COLO829 (cell line): Measurements from ENCODE around the gene VEGFA.

Experiments
- DNase-seq: peaks from one replicate; pipeline ENCODE4 v3.0.0; 2012; ENCODE audit warnings: low spot score

VEGFA gene

DNA sequence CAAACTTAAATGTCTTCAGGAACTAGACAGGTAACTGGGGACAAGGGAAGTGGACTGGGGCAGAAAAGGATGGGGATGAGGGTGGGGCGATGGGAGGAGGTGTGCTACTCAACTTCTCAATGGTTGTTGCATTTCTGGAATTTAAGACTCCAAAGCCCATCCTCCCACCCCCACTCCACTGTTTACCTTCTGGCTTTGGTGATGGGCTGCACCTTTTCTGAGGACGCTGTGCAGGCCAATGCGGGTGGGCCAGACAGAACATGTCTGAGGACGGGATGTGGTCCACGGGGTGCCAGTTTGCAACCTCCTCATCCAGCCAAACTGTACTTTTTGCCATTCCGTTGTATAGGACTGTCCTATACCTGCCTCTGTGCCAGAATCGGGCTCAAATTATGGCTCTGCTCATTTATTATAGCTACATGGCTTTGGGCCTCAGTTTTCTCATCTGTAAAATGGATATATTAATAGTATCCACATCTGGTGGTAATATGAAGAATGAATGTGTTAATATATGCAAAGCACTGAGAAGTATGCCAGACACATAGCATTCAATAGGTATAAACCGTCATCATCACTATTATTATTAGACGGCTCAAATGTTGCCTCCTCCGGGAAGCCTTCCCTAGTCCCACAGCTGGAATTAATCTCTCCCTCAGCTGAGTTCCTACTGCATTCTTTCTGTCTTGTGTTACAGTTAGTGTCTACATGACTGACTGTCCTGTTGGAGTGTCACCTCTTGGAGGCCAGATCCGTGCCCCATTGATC is 31.0 kb upstream of the VEGFA start:
- no peak for DNase-seq

GRCh38 chr6:43739642-43740091 is 30.3 kb upstream of the VEGFA start:
- DNase-seq, result no peak

GRCh38 chr6:43740321-43740960 is 29.6 kb upstream of the VEGFA start:
- DNase-seq, result no peak

- no peak for DNase-seq
Observed at GRCh38 chr6:43740961-43741764, 28.8 kb upstream of the VEGFA start.

DNA sequence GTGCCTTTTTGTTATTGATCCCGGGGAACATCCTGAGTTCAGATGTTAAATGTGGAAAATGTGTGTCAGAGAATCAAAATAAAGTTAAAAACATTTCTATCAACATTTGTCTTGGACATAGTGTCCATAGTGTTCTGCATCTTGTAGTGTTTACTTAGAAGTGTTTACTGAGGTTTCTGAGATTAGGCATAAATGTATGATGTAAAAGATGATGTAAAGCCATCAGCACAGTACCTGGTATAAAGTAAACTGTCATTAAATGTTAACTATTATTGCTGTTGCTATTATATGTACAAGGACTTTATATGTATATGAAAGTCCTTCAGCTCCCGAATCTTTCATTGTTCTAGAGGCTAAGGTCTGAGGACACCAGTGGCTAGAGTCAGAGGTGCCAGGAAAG is 28.2 kb upstream of the VEGFA start:
- no peak for DNase-seq

GRCh38 chr6:43742285-43742684 is 27.7 kb upstream of the VEGFA start:
- DNase-seq, result no peak

DNA sequence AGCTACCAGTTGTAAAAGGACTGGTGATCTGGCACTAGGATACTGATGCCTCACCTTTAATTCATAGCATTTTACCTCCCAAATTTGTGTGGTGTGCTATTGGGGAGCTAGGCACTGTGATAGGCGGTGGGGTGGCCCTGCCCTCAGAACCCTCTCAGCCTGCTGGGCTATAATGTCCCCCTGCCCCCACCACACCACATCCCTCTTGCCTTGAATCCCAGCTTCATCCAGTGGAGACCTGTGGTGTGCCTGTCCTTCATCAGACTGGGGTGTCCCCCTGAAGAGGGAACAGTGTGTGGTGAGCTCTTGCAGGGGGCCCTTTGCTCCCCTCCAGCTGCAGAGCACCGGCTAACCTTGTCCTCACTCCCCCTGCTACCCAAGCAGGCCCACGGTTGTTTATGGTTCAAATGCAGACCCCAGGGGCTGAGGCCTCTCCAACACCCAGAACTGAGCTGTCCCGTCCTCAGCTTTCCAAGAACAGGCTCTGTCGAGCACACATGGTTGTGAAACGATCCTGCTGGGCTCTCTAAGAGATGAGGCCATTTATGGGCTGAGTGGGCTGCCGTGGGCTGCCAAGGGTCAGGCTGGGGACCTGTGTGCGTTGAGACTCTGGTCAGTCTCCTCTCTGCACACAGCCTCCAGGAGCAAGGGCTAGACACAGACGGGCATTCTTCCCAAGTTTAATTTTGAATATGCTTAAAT is 26.9 kb upstream of the VEGFA start:
- no peak for DNase-seq

DNA sequence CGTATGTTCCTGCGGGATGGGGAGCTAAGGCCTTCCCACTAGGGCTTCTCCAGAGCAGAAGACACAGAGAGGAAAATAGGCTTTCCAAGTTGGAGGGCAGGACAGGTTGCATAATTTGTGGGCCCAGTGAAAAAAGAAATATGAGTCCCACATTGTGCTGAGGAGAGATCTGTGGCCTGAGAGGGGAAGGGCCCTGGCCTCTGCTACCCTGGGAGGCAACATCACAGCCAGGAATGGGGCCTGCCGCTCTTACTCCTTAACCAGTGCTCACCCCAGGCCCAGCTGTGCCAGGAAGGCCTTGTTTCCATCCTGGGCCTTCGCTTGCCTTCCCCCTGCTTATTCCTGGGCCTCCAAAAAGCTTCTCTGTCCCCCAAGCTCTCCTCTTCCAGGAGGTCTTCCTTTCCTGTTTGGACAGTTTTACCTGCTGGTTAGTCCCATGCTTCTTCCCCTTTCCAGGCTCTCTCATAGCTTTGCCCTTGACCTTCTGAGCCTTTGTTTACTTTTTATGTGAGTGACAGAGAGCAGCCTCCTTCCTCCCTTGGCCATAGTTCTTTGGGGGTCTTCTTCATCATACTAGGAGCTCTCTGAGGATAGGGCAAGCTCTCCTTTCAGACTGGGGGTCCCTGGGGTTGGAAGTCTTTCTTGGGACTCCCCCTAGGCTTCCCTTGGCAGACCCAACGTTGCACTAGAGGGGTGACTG is 26.2 kb upstream of the VEGFA start:
- no peak for DNase-seq

- no peak for DNase-seq
Observed at GRCh38 chr6:43744491-43744890, 25.5 kb upstream of the VEGFA start.

DNA sequence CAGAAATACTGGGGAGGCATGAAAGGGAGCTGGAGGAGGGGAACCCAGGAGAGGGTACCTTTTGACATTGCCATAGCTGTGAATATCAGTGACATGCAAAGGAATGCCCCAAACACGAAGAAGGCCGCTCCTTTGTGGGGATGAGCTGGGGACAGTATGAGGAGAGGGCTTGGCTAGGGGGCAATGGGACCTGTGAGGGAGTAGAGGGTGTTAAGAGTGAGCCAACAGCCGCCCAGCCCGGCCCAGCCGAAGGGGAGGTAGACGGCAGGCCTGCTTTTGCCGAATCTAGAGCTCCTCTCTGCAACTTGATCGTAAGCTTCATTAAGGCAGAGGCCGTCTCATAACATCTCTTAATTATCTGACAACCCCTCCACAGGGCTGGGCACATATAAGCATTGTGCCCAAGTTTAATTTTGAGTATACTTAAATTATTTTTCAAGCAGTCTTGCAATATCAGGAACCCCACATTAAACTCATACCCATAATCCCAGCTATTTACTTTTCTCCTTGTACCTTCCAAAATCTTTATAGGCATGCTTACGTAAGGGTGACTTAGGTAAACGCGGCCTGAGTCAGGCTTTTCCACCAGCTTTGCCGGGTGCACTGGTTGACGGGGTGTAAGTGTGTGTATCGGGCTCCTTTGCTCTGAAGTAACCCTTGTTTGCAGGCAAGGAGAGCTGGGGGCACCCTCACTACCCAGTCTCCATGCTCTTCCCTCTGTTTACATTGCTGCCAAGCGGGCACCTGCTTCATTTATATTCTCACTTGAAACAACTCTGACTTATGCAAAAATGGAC is 24.9 kb upstream of the VEGFA start:
- DNase-seq, result no peak

- DNase-seq, result no peak
Observed at GRCh38 chr6:43746071-43746470, 23.9 kb upstream of the VEGFA start.

DNA sequence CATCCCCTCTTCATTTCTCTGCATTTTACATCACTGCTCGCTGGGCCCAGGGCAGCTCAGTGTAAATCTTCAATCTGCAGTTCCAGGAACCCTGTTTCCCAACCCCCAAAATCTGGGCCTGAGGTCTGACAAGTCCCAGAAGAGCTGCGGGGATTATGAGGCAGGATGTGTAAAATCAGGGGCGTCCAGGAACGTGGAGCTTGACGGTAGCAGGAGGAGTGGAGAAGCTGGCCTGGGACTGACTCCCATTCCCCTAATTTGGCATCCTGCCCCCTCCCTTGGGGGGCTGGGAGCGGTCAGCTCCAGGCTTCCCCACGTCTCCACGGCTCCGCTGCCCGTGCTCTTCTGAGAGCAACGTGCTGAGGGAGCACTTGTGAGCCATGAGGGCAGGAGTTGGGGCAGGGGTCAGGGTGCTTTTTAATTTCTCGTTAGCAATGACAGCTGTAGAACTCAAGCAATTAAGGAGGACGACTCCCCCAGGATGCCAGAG is 23.4 kb upstream of the VEGFA start:
- DNase-seq, result no peak

- no peak for DNase-seq
Observed at GRCh38 chr6:43747784-43748183, 22.2 kb upstream of the VEGFA start.

GRCh38 chr6:43748765-43749164 is 21.2 kb upstream of the VEGFA start:
- DNase-seq, result no peak

- no peak for DNase-seq
Observed at GRCh38 chr6:43749461-43749860, 20.6 kb upstream of the VEGFA start.

DNA sequence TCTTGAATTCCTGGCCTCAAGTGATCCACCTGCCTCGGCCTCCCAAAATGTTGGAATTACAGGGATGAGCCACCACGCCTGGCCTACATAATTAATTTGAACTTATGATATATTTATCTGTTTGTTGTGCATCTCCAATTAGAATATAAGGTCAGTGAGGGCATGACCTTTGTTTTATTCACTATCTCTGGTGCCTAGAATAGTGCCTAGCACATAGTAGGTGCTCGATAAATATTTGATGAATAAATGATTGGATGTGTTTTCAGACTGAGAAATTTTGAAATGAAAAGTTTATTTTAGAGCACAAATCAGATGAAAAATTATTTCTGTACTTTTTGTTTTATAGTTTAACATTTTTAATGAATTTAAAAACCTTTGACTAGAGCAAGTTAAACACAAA is 19.4 kb upstream of the VEGFA start:
- DNase-seq, result no peak

GRCh38 chr6:43753570-43754183 is 16.3 kb upstream of the VEGFA start:
- DNase-seq, result no peak

DNA sequence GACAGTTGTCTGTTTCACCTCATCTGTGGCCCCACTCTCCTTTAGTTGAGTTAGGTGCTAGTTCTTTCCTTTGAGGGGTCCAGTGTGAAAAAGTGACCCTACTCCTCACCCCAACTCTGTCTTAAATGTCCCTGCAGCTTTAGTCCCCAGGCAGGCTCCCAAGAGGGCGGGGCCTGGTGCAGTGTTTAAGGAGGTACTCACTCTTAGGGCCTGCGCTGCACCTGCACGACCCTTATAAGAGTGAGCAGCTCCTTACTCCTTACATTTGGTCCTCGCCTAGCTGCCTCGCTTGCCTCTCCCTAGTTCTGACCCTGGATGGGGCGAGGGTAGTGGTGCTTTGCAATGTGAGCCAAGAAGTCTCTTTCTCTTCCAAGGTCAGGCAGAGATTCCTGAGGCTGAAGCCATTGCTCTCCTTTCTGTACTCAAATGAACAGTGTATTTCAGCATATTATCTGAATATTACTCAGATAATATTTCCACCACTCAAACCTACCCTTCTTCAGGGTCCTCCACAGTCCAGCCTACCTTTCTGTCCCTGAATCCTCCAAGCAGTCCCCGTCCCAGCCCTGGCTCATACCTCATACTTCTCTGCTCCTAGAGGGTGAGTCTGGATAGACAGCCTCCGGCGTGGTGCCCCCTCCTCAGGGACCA is 11.9 kb upstream of the VEGFA start:
- DNase-seq, result no peak

DNA sequence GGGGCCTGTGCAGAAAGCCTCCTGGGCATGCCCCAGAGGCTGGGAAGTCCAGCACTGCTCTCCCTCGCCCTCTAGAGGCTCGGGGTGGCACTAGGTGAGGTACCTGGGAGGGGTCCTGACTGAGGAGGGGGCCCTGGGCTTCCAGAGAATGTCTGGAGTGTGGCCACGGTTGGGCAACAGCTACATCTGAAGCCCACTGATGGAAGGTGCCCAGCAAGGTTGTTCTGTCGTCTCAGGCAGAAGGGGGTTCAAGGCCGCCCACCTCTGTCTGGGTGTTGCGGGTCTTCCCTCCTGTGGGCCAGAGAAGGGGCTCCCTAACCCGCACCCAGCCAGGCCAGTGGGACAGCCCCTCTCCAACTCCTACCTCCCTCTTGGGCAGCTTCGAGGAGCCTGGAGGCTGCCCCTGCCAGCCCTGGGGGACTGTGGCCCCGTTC is 11.4 kb upstream of the VEGFA start:
- no peak for DNase-seq
